H1 (cell line): ENCODE data around the gene ZNF132. TPM values are rescaled to one million over a fixed set of nuclear protein-coding genes. Genes with fewer than 3 reads are reported as not detected.

Experiments
- BACH1 ChIP-seq: IDR thresholded peaks from 2 replicates; pipeline ENCODE4 v1.6.1; 2012; ENCODE audit warnings: low read length, improper control_type of control experiment
- GABPA ChIP-seq: IDR thresholded peaks from 2 replicates; pipeline ENCODE4 v1.6.1; 2011; ENCODE audit warnings: mild to moderate bottlenecking, low read length, moderate library complexity, borderline replicate concordance; ENCODE audit not compliant: insufficient read depth
- JUND ChIP-seq: IDR thresholded peaks from 2 replicates; pipeline ENCODE4 v1.6.1; 2011; ENCODE audit warnings: mild to moderate bottlenecking, improper control_type of control experiment, low read length
- KDM4A ChIP-seq: IDR thresholded peaks from one replicate; pipeline ENCODE4 v1.7.1; 2012; ENCODE audit warnings: low read depth, mild to moderate bottlenecking, moderate library complexity, low read length, inconsistent platforms; ENCODE audit not compliant: severe bottlenecking
- POLR2AphosphoS5 ChIP-seq: IDR thresholded peaks from 2 replicates; pipeline ENCODE4 v1.6.1; 2011; ENCODE audit warnings: low read depth, low read length
- RFX5 ChIP-seq: IDR thresholded peaks from 2 replicates; pipeline ENCODE4 v1.6.1; 2011; ENCODE audit warnings: low read depth, low read length, improper control_type of control experiment, borderline replicate concordance
- SIN3A ChIP-seq, 2 experiments: IDR thresholded peaks in 1 of 2; conservative IDR thresholded peaks in 1 of 2; 2 replicates each; pipeline ENCODE4 v1.6.1; 2011 to 2012; ENCODE audit warnings: low read length in 2 of 2, improper control_type of control experiment in 1 of 2, low read depth in 1 of 2, mild to moderate bottlenecking in 1 of 2
- SUZ12 ChIP-seq: fragments of 200-600 bp; sonication (generic); IDR thresholded peaks from 2 replicates; pipeline ENCODE4 v1.6.1; 2012; ENCODE audit warnings: mild to moderate bottlenecking, inconsistent platforms, low read length, moderate library complexity, mixed read lengths
- TAF7 ChIP-seq: optimal IDR thresholded peaks from 2 replicates; pipeline ENCODE3; 2011; ENCODE audit warnings: low read depth, mild to moderate bottlenecking, inconsistent platforms, low read length, moderate library complexity, borderline replicate concordance
- TBP ChIP-seq: IDR thresholded peaks from 2 replicates; pipeline ENCODE4 v1.6.1; 2011; ENCODE audit warnings: low read depth, low read length, improper control_type of control experiment
- TEAD4 ChIP-seq: IDR thresholded peaks from 2 replicates; pipeline ENCODE4 v1.6.1; 2012; ENCODE audit warnings: low read depth, low read length, inconsistent platforms, mixed read lengths
- YY1 ChIP-seq: IDR thresholded peaks from 2 replicates; pipeline ENCODE4 v1.6.1; 2011; ENCODE audit warnings: low read depth, mild to moderate bottlenecking, low read length
- polyA plus RNA-seq, 7 experiments: library from polyadenylated mRNA; depleted of rRNA in 3 of 7; stranded (reverse) in 5 of 7; unstranded in 2 of 7; fragments of >200 nt in 5 of 7; fragments of 200-250 nt in 2 of 7; gene quantifications; 1 replicate in 5 of 7; 2 replicates in 1 of 7; 4 replicates in 1 of 7; pipeline versions ENCODE4 v1.2.1 to v1.2.3, GENCODE V29; 2011 to 2013; ENCODE audit warnings: missing spikeins in 2 of 7, mixed read lengths in 2 of 7
- total RNA-seq: library from RNA; stranded (reverse); fragmentation: NEBNext Ultra II Directional; extraction: Animal tissue kit (Norgen Biotek cat#: 25700); gene quantifications from 2 replicates; pipeline ENCODE4 v1.2.1, GENCODE V29; 2021
- TF ChIP-seq, protein P1 (sequence below): IDR thresholded peaks from 2 replicates; pipeline ENCODE4 v1.6.1; 2011; ENCODE audit warnings: low read length, improper control_type of control experiment

Gene ZNF132
- total and polyA plus RNA-seq, 2 of the 8 experiments (the other 6 are each of a cell fraction or from before 2014, with no cell fraction given) = 0.89 to 1.9 TPM

DNA sequence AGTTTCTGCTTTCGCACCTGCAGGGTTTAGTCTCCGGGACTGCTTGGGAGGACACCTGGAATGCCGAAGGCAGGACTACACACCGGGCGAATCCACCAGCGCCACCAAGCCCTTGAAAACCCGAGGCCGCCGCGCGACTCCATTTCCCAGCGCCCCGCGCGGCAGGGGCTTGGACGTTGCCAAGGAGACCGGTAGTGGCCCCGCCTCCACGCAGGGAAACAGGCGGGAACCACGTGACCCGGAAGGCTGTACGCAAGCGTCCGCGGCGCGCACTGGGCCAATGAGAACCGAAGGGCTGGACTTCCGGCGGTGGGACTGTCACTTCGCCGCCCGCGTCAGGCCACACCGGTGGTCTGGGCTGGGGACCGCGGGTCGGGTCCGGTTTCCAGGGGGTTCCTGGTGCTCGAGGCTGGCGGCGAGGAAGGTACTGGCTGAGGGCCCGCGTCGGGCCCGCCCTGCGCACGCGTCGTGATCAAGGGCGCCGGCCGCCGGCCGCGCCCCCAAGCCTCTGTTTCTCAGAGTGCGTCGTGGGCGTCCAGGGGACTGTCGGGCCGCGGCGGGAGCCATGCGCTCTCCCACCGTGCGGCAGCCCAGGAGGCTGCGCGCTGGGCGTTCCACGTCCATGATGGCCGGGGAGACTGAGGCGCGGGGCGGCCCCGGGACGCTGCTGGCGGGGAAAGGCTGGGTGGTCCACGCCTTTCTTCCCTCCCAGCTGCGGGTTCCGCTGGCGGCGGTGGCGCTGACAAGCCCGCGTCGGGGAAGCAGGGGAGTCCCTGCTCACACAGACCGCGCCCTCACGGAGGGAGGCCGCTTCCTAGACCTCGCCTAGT, 27.0 kb upstream of the ZNF132 start, which contains the start of gene ZNF324 (continued):
- TF ChIP-seq POLR2AphosphoS5 (no peak), TAF7 (peak; percentile 43), RFX5 (no peak), YY1 (0 out of 2 replicates have a peak, but pooled peaks have one; percentile 5), KDM4A (peak; percentile 90), GABPA (peak; percentile 75; the same call in 1 of the 2 replicates), JUND (0 out of 2 replicates have a peak, but pooled peaks have one; percentile 12), SUZ12 (no peak), BACH1 (peak; percentile 47; the same call in 1 of the 2 replicates), SIN3A (conservative IDR thresholded peaks at IDR 0.05 in 1 of 2, IDR thresholded peaks at IDR 0.05 in 1 of 2; ENCODE audit: low read depth in 1 of 2, low read length in 2 of 2) (peak in 1 of 2 experiments; percentile 93; a peak in 2 of 4 replicates), TBP (peak; percentile 46; the same call in 1 of the 2 replicates), TEAD4 (peak; percentile 60; the same call in 1 of the 2 replicates)
- TF ChIP-seq, protein P1, sequence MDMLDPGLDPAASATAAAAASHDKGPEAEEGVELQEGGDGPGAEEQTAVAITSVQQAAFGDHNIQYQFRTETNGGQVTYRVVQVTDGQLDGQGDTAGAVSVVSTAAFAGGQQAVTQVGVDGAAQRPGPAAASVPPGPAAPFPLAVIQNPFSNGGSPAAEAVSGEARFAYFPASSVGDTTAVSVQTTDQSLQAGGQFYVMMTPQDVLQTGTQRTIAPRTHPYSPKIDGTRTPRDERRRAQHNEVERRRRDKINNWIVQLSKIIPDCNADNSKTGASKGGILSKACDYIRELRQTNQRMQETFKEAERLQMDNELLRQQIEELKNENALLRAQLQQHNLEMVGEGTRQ = peak; percentile 95
